ENCODE measurements around the gene PHF21A.
"Not testable (repeated sequence)": the region's sequence is repeated elsewhere in the genome, so short reads cannot be mapped to it uniquely, and the experiment has no call there.

DNA sequence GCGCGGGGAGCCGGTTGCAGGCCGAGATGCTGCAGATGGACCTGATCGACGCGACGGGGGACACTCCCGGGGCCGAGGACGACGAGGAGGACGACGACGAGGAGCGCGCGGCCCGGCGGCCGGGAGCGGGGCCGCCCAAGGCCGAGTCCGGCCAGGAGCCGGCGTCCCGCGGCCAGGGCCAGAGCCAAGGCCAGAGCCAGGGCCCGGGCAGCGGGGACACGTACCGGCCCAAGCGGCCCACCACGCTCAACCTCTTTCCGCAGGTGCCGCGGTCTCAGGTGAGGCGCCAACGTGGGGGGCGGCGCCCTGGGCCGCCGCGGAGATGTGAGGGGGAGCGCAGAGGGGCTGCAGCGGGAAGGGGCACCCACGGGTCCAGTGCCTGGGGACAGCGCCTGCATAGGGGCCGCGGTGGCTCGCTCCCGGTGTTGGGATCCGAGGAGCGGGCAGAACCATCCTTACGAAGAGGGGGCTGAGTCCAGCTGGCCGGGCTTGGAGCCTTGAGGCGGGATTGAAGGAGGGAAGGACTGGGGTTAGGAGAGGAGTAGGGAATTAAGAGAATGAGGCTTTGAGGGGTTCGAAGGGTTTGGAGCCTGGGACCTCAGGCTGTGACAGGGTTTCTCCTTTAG lies 221.0 kb downstream of the PHF21A start:
- TF ChIP-seq, protein P1, sequence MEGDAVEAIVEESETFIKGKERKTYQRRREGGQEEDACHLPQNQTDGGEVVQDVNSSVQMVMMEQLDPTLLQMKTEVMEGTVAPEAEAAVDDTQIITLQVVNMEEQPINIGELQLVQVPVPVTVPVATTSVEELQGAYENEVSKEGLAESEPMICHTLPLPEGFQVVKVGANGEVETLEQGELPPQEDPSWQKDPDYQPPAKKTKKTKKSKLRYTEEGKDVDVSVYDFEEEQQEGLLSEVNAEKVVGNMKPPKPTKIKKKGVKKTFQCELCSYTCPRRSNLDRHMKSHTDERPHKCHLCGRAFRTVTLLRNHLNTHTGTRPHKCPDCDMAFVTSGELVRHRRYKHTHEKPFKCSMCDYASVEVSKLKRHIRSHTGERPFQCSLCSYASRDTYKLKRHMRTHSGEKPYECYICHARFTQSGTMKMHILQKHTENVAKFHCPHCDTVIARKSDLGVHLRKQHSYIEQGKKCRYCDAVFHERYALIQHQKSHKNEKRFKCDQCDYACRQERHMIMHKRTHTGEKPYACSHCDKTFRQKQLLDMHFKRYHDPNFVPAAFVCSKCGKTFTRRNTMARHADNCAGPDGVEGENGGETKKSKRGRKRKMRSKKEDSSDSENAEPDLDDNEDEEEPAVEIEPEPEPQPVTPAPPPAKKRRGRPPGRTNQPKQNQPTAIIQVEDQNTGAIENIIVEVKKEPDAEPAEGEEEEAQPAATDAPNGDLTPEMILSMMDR (IDR thresholded peaks at IDR 0.05) = not testable (repeated sequence)
- TF ChIP-seq POLR2A (IDR thresholded peaks at IDR 0.05) = peak; percentile 9 to 34

Data from gastroesophageal sphincter (tissue), 3 donors.